Neuronal stem cell (in vitro differentiated cells): ENCODE results near the gene RBFOX2.

Source experiments
- DNase-seq: peaks from one replicate; pipeline ENCODE4 v3.0.0-alpha.2; 2013; ENCODE audit warnings: low spot score
- H2AFZ ChIP-seq: one replicate; pipeline ENCODE4 v1.6.1; 2013; ENCODE audit warnings: mild to moderate bottlenecking, low read length, inconsistent platforms
- H2AK5ac ChIP-seq: 2 replicates; pipeline ENCODE4 v1.6.1; 2013; ENCODE audit warnings: low read depth, mild to moderate bottlenecking, inconsistent platforms, low read length, moderate library complexity, mixed read lengths
- H2BK120ac ChIP-seq: 2 replicates; pipeline ENCODE4 v1.6.1; 2013; ENCODE audit warnings: low read depth, mild to moderate bottlenecking, inconsistent platforms, low read length, moderate library complexity, mixed read lengths
- H2BK12ac ChIP-seq: one replicate; pipeline ENCODE4 v1.6.1; 2013; ENCODE audit warnings: low read length, inconsistent platforms
- H2BK15ac ChIP-seq: 2 replicates; pipeline ENCODE4 v1.6.1; 2013; ENCODE audit warnings: mild to moderate bottlenecking, low read length, inconsistent platforms, mixed read lengths
- H2BK5ac ChIP-seq: one replicate; pipeline ENCODE4 v1.6.1; 2013; ENCODE audit warnings: inconsistent platforms, mild to moderate bottlenecking, low read length, moderate library complexity
- H3K14ac ChIP-seq: one replicate; pipeline ENCODE4 v1.6.1; 2013; ENCODE audit warnings: low read length, inconsistent platforms
- H3K18ac ChIP-seq: 2 replicates; pipeline ENCODE4 v1.6.1; 2013; ENCODE audit warnings: low read length, inconsistent platforms
- H3K23ac ChIP-seq: 2 replicates; pipeline ENCODE4 v1.6.1; 2013; ENCODE audit warnings: low read depth, mild to moderate bottlenecking, mixed read lengths, low read length, inconsistent platforms; ENCODE audit not compliant: poor library complexity
- H3K27ac ChIP-seq: replicated peaks from 3 replicates; pipeline ENCODE4 v1.5.1; 2013; ENCODE audit warnings: low read length, inconsistent platforms
- H3K27me3 ChIP-seq, 3 experiments: 2 replicates each; pipeline ENCODE4 v1.6.1; 2013; ENCODE audit warnings: low read length in 3 of 3, mild to moderate bottlenecking in 2 of 3, inconsistent platforms in 1 of 3, low read depth in 1 of 3, mixed read lengths in 1 of 3, moderate library complexity in 1 of 3; ENCODE audit not compliant: control insufficient read depth in 3 of 3, insufficient read depth in 3 of 3
- H3K36me3 ChIP-seq, 2 donors: replicated peaks in 1 of 2; 2 replicates each; pipeline ENCODE4 v1.6.1; 2013; ENCODE audit warnings: low read length in 2 of 2; ENCODE audit not compliant: control insufficient read depth in 2 of 2, insufficient read depth in 2 of 2
- H3K4ac ChIP-seq: 2 replicates; pipeline ENCODE4 v1.6.1; 2013; ENCODE audit warnings: inconsistent platforms, mild to moderate bottlenecking, low read length, moderate library complexity
- H3K4me1 ChIP-seq, 2 donors: 1 replicate in 1 of 2; 2 replicates in 1 of 2; pipeline ENCODE4 v1.6.1; 2013; ENCODE audit warnings: low read length in 2 of 2, low read depth in 1 of 2; ENCODE audit not compliant: control insufficient read depth in 2 of 2, insufficient read depth in 1 of 2
- H3K4me2 ChIP-seq: one replicate; pipeline ENCODE4 v1.6.1; 2013; ENCODE audit warnings: mild to moderate bottlenecking, low read length, inconsistent platforms; ENCODE audit not compliant: insufficient read depth, poor library complexity, severe bottlenecking
- H3K4me3 ChIP-seq, 2 donors: 2 replicates each; pipeline ENCODE4 v1.5.1; 2013; ENCODE audit warnings: low read length in 2 of 2, mild to moderate bottlenecking in 2 of 2, inconsistent platforms in 1 of 2, moderate library complexity in 1 of 2
- H3K79me1 ChIP-seq: one replicate; pipeline ENCODE4 v1.6.1; 2013; ENCODE audit warnings: low read depth, mild to moderate bottlenecking, inconsistent platforms, low read length, moderate library complexity
- H3K9ac ChIP-seq: one replicate; pipeline ENCODE4 v1.6.1; 2013; ENCODE audit warnings: mild to moderate bottlenecking, low read depth, low read length, inconsistent platforms; ENCODE audit not compliant: poor library complexity
- H3K9me3 ChIP-seq, 2 donors: replicated peaks in 1 of 2; 2 replicates each; pipeline versions ENCODE3 to v1.6.1; 2013; ENCODE audit warnings: low read length in 2 of 2, mild to moderate bottlenecking in 2 of 2, inconsistent platforms in 1 of 2, low read depth in 1 of 2, mixed read lengths in 1 of 2, moderate library complexity in 1 of 2; ENCODE audit not compliant: control insufficient read depth in 2 of 2, insufficient read depth in 1 of 2
- H4K8ac ChIP-seq: one replicate; pipeline ENCODE4 v1.6.1; 2013; ENCODE audit warnings: low read depth, mild to moderate bottlenecking, inconsistent platforms, low read length, moderate library complexity
- H4K91ac ChIP-seq: one replicate; pipeline ENCODE4 v1.6.1; 2013; ENCODE audit warnings: low read length, low read depth, mild to moderate bottlenecking, inconsistent platforms; ENCODE audit not compliant: poor library complexity
- WGBS, 2 donors: extraction: QIAGEN DNeasy Blood & Tissue Kit; methylation state at CpG; one replicate each; pipeline ENCODE4 v1.1.7; 2013; ENCODE audit warnings: missing lambda C conversion rate in 2 of 2, mixed read lengths in 1 of 2; ENCODE audit not compliant: insufficient read length in 2 of 2, insufficient replicate concordance in 1 of 2; ENCODE audit errors: extremely low coverage in 2 of 2; 5-methylcytosine and 5-hydroxymethylcytosine counted together

Gene RBFOX2

GRCh38 chr22:35973388-35973787, 55.2 kb downstream of the RBFOX2 start:
- WGBS, 2 donors, result no CpG with 5 or more reads among the region's 1 CpG

GRCh38 chr22:35972559-35972958, 56.1 kb downstream of the RBFOX2 start:
- Histone ChIP-seq H3K9ac (no peak overlapping the region), H3K23ac (no peak overlapping the region)
- no peak for DNase-seq

More at GRCh38 chr22:35973388-35973787, 55.2 kb downstream of the RBFOX2 start:
- Histone ChIP-seq H2BK12ac (no peak overlapping the region), H2AFZ (no peak overlapping the region), H3K9ac (no peak overlapping the region), H2BK15ac (no peak overlapping the region), H3K18ac (no peak overlapping the region), H3K9me3 (no peaks in the 10 kb centered on the region), H3K4me2 (no peak overlapping the region), H3K14ac (no peak overlapping the region), H4K8ac (no peak overlapping the region), H2BK120ac (no peak overlapping the region), H3K27ac (no peak overlapping the region), H2AK5ac (no peak overlapping the region), H3K79me1 (no peaks in the 10 kb centered on the region), H3K4me1 (peaks cover 10 to 20% of the 10 kb centered on the region in 2 donors), H4K91ac (no peak overlapping the region), H3K4me3 (no peak overlapping the region), H3K23ac (no peak overlapping the region), H2BK5ac (no peak overlapping the region), H3K27me3 (no peaks in the 10 kb centered on the region), H3K4ac (no peak overlapping the region), H3K36me3 (peaks cover 0 to 3% of the 10 kb centered on the region in 2 donors)
- no peak for DNase-seq

GRCh38 chr22:35971456-35972119, 57.0 kb downstream of the RBFOX2 start:
- Histone ChIP-seq H3K9me3 (no peaks in the 10 kb centered on the region), H4K8ac (no peak overlapping the region), H2BK120ac (no peak overlapping the region), H2AK5ac (no peak overlapping the region), H3K79me1 (no peaks in the 10 kb centered on the region), H3K14ac (no peak overlapping the region), H2AFZ (peak overlapping the region; percentile 11), H3K4me1 (peaks cover 10 to 20% of the 10 kb centered on the region in 2 donors), H3K9ac (no peak overlapping the region), H3K4ac (no peak overlapping the region), H3K27me3 (no peaks in the 10 kb centered on the region), H3K4me2 (no peak overlapping the region), H4K91ac (no peak overlapping the region), H3K23ac (no peak overlapping the region), H2BK12ac (no peak overlapping the region), H3K27ac (no peak overlapping the region), H3K4me3 (peak overlapping the region in 1 of 2 donors; percentile 14), H3K36me3 (peaks cover 0 to 3% of the 10 kb centered on the region in 2 donors), H2BK15ac (no peak overlapping the region), H2BK5ac (no peak overlapping the region), H3K18ac (no peak overlapping the region)
- DNase-seq, result no peak
- WGBS, 2 donors, result no CpG with 5 or more reads among the region's 3 CpGs

More at GRCh38 chr22:35972559-35972958, 56.1 kb downstream of the RBFOX2 start:
- no CpG with 5 or more reads among the region's 1 CpG for WGBS, 2 donors
- Histone ChIP-seq H2BK5ac (no peak overlapping the region), H3K4ac (no peak overlapping the region), H2AK5ac (no peak overlapping the region), H2BK15ac (no peak overlapping the region), H3K18ac (no peak overlapping the region), H3K79me1 (no peaks in the 10 kb centered on the region), H4K91ac (no peak overlapping the region), H3K27me3 (no peaks in the 10 kb centered on the region), H3K27ac (no peak overlapping the region), H3K4me3 (no peak overlapping the region), H2BK12ac (no peak overlapping the region), H3K9me3 (no peaks in the 10 kb centered on the region), H3K14ac (no peak overlapping the region), H2BK120ac (no peak overlapping the region), H3K4me2 (no peak overlapping the region), H3K36me3 (peaks cover 0 to 3% of the 10 kb centered on the region in 2 donors), H2AFZ (no peak overlapping the region), H3K4me1 (peaks cover 10 to 20% of the 10 kb centered on the region in 2 donors), H4K8ac (no peak overlapping the region)

GRCh38 chr22:35970616-35971455, 57.8 kb downstream of the RBFOX2 start:
- no peak overlapping the region for H3K23ac ChIP-seq
- no CpG with 5 or more reads among the region's 4 CpGs for WGBS, 2 donors
- H2BK15ac ChIP-seq, result no peak overlapping the region
- no peak overlapping the region for H3K4me3 ChIP-seq
- peaks cover 0 to 3% of the 10 kb centered on the region in 2 donors for H3K36me3 ChIP-seq
- no peak overlapping the region for H3K14ac ChIP-seq
- peaks cover 10 to 20% of the 10 kb centered on the region in 2 donors for H3K4me1 ChIP-seq
- H3K9me3 ChIP-seq, result no peaks in the 10 kb centered on the region
- no peak overlapping the region for H2AK5ac ChIP-seq
- no peak overlapping the region for H3K4ac ChIP-seq
- no peak overlapping the region for H4K91ac ChIP-seq
- DNase-seq, result no peak
- no peak overlapping the region for H2AFZ ChIP-seq
- H2BK5ac ChIP-seq, result no peak overlapping the region
- H2BK120ac ChIP-seq, result no peak overlapping the region
- H3K18ac ChIP-seq, result no peak overlapping the region
- H3K27me3 ChIP-seq, result no peaks in the 10 kb centered on the region
- no peak overlapping the region for H2BK12ac ChIP-seq
- no peaks in the 10 kb centered on the region for H3K79me1 ChIP-seq
- H3K4me2 ChIP-seq, result no peak overlapping the region
- no peak overlapping the region for H3K27ac ChIP-seq
- no peak overlapping the region for H4K8ac ChIP-seq
- H3K9ac ChIP-seq, result no peak overlapping the region
